Endothelial cell (in vitro differentiated cells): ENCODE results near the gene CLDN9. TPM values are rescaled to one million over a fixed set of nuclear protein-coding genes. Genes with fewer than 3 reads are reported as not detected.

ENCODE experiments used
- DNase-seq: peaks from one replicate; pipeline ENCODE4 v3.0.0; 2021; ENCODE audit warnings: low spot score
- H3K27ac Mint-ChIP-seq: one replicate; pipeline ENCODE4 v1.8.0; 2021; ENCODE audit warnings: mixed read lengths, inconsistent platforms; ENCODE audit not compliant: unreplicated experiment
- H3K27me3 Mint-ChIP-seq: one replicate; pipeline ENCODE4 v1.8.0; 2021; ENCODE audit warnings: mild to moderate bottlenecking, moderate library complexity, mixed read lengths, inconsistent platforms; ENCODE audit not compliant: unreplicated experiment
- H3K36me3 Mint-ChIP-seq: one replicate; pipeline ENCODE4 v1.8.0; 2021; ENCODE audit warnings: mild to moderate bottlenecking, low read depth, mixed read lengths, inconsistent platforms; ENCODE audit not compliant: unreplicated experiment
- H3K4me1 Mint-ChIP-seq: one replicate; pipeline ENCODE4 v1.8.0; 2021; ENCODE audit warnings: mild to moderate bottlenecking, mixed read lengths, inconsistent platforms; ENCODE audit not compliant: unreplicated experiment
- H3K4me3 Mint-ChIP-seq: one replicate; pipeline ENCODE4 v1.8.0; 2021; ENCODE audit warnings: mild to moderate bottlenecking, mixed read lengths, inconsistent platforms; ENCODE audit not compliant: unreplicated experiment
- H3K9me3 Mint-ChIP-seq: one replicate; pipeline ENCODE4 v1.8.0; 2021; ENCODE audit warnings: mixed read lengths, inconsistent platforms; ENCODE audit not compliant: unreplicated experiment
- CTCF ChIP-seq: fragments of 200-600 bp; sonication (generic); IDR thresholded peaks from one replicate; pipeline ENCODE4 v1.5.0; 2021; ENCODE audit warnings: antibody characterized with exemption; ENCODE audit not compliant: unreplicated experiment
- total RNA-seq: library from RNA; stranded (reverse); fragmentation: NEBNext Ultra II Directional; extraction: Animal tissue kit (Norgen Biotek cat#: 25700); gene quantifications from one replicate; pipeline ENCODE4 v1.2.1, GENCODE V29; 2021; ENCODE audit not compliant: unreplicated experiment

CLDN9 gene
- total RNA-seq, 1 donor from 2014 or later = not detected

DNA sequence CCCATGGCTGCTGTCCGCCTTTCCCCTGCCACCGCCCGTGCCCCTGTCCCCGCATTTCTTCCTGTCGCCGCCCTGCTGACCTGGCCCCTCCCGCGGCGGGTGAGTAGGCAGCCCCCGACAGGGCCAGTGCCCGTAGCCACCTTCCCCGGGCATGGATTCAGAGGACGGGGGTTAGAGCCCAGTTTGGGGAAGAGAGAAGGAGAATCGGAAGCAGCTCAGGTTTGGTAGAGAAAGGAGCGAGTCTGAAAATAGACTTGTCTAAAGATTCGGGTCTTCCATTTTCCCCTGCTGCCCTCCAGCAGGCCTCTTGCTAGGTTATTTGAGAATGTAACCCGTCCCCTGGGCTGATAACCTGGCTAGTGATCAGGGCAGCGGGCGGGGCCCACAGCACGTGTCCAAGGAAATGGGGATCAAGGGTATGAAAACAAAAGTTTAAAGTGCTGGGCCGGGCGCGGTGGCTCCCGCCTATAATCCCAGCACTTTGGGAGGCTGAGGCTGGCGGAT, 7.9 kb upstream of the CLDN9 start:
- Mint-ChIP-seq H3K4me1 (peaks cover 24% of the 10 kb centered on the region), H3K36me3 (no peaks in the 10 kb centered on the region), H3K9me3 (no peaks in the 10 kb centered on the region), H3K4me3 (no peak overlapping the region), H3K27me3 (peaks cover 8% of the 10 kb centered on the region), H3K27ac (no peak overlapping the region)
- TF ChIP-seq CTCF = no peak
- no peak for DNase-seq

GRCh38 chr16:3007059-3007956, 5.4 kb upstream of the CLDN9 start:
- no peak overlapping the region for H3K4me3 Mint-ChIP-seq
- peaks cover 13% of the 10 kb centered on the region for H3K27me3 Mint-ChIP-seq
- H3K36me3 Mint-ChIP-seq = no peaks in the 10 kb centered on the region
- H3K27ac Mint-ChIP-seq = no peak overlapping the region
- no peaks in the 10 kb centered on the region for H3K9me3 Mint-ChIP-seq
- DNase-seq = no peak
- H3K4me1 Mint-ChIP-seq = peaks cover 24% of the 10 kb centered on the region
- no peak for TF ChIP-seq CTCF

- TF ChIP-seq CTCF = no peak
- H3K36me3 Mint-ChIP-seq = no peaks in the 10 kb centered on the region
- H3K27me3 Mint-ChIP-seq = peaks cover 11% of the 10 kb centered on the region
- H3K27ac Mint-ChIP-seq = peak overlapping the region; percentile 64
- peaks cover 24% of the 10 kb centered on the region for H3K4me1 Mint-ChIP-seq
- peak overlapping the region; percentile 74 for H3K4me3 Mint-ChIP-seq
- no peaks in the 10 kb centered on the region for H3K9me3 Mint-ChIP-seq
- no peak for DNase-seq
Observed at GRCh38 chr16:3007957-3008689, 4.6 kb upstream of the CLDN9 start.

GRCh38 chr16:3008690-3009037, 4.1 kb upstream of the CLDN9 start:
- Mint-ChIP-seq H3K27ac (no peak overlapping the region), H3K4me1 (peaks cover 24% of the 10 kb centered on the region), H3K27me3 (peaks cover 11% of the 10 kb centered on the region), H3K9me3 (no peaks in the 10 kb centered on the region), H3K4me3 (no peak overlapping the region), H3K36me3 (no peaks in the 10 kb centered on the region)
- TF ChIP-seq CTCF = no peak
- no peak for DNase-seq
